Measurements from ENCODE around the gene RCBTB2.

RCBTB2 gene

DNA sequence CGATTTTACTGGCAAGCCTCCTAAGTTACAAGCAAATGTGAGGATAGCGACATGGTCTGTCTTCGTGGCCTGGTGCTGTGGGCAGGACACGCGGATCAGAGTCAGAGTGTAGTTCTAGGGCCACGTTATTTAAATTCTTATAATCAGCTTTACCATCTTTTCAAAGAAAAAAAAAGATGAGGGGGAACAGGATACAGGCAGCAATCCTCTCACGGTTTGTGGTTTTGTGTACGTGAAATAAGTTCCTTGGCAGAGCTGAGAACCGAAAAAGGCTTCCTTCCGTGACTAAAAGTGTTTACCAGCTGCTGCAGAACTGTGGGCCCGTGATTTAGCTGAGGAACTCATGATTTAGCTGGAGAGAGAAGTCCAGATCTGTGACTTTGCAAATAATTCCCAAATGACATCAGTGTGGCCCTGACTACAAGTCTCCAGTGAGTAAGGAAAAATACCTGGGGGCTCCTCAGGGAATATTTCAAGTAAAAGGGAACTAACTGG, 27.2 kb downstream of the RCBTB2 start:
- TF ChIP-seq, protein P1, sequence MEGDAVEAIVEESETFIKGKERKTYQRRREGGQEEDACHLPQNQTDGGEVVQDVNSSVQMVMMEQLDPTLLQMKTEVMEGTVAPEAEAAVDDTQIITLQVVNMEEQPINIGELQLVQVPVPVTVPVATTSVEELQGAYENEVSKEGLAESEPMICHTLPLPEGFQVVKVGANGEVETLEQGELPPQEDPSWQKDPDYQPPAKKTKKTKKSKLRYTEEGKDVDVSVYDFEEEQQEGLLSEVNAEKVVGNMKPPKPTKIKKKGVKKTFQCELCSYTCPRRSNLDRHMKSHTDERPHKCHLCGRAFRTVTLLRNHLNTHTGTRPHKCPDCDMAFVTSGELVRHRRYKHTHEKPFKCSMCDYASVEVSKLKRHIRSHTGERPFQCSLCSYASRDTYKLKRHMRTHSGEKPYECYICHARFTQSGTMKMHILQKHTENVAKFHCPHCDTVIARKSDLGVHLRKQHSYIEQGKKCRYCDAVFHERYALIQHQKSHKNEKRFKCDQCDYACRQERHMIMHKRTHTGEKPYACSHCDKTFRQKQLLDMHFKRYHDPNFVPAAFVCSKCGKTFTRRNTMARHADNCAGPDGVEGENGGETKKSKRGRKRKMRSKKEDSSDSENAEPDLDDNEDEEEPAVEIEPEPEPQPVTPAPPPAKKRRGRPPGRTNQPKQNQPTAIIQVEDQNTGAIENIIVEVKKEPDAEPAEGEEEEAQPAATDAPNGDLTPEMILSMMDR (IDR thresholded peaks at IDR 0.05; ENCODE audit: unreplicated experiment in 3 of 3): no peak
- H3K4me3 Mint-ChIP-seq: no peak overlapping the region
- H3K27me3 Mint-ChIP-seq (ENCODE audit: low read depth): no peaks in the 10 kb centered on the region
- peak overlapping the region in 1 of 3 experiments; percentile 2 for H3K27ac Mint-ChIP-seq
- no peaks in the 10 kb centered on the region for H3K9me3 Mint-ChIP-seq
- H3K36me3 Mint-ChIP-seq (ENCODE audit: low read depth): peaks cover 62% of the 10 kb centered on the region
- H3K4me1 Mint-ChIP-seq: no peaks in the 10 kb centered on the region

GRCh38 chr13:48505012-48505411, 27.9 kb downstream of the RCBTB2 start:
- Mint-ChIP-seq H3K4me1 (no peaks in the 10 kb centered on the region), H3K36me3 (ENCODE audit: low read depth) (peaks cover 63% of the 10 kb centered on the region), H3K27me3 (ENCODE audit: low read depth) (no peaks in the 10 kb centered on the region), H3K9me3 (no peaks in the 10 kb centered on the region), H3K27ac (no peak overlapping the region), H3K4me3 (no peak overlapping the region)
- TF ChIP-seq, protein P1 (IDR thresholded peaks at IDR 0.05; ENCODE audit: unreplicated experiment in 3 of 3): no peak

GRCh38 chr13:48504606-48505005, 28.3 kb downstream of the RCBTB2 start:
- TF ChIP-seq, protein P1 (IDR thresholded peaks at IDR 0.05; ENCODE audit: unreplicated experiment in 3 of 3): no peak
- no peaks in the 10 kb centered on the region for H3K4me1 Mint-ChIP-seq
- peaks cover 64% of the 10 kb centered on the region for H3K36me3 Mint-ChIP-seq (ENCODE audit: low read depth)
- H3K27ac Mint-ChIP-seq: no peak overlapping the region
- H3K27me3 Mint-ChIP-seq (ENCODE audit: low read depth): no peaks in the 10 kb centered on the region
- no peak overlapping the region for H3K4me3 Mint-ChIP-seq
- H3K9me3 Mint-ChIP-seq: no peaks in the 10 kb centered on the region

DNA sequence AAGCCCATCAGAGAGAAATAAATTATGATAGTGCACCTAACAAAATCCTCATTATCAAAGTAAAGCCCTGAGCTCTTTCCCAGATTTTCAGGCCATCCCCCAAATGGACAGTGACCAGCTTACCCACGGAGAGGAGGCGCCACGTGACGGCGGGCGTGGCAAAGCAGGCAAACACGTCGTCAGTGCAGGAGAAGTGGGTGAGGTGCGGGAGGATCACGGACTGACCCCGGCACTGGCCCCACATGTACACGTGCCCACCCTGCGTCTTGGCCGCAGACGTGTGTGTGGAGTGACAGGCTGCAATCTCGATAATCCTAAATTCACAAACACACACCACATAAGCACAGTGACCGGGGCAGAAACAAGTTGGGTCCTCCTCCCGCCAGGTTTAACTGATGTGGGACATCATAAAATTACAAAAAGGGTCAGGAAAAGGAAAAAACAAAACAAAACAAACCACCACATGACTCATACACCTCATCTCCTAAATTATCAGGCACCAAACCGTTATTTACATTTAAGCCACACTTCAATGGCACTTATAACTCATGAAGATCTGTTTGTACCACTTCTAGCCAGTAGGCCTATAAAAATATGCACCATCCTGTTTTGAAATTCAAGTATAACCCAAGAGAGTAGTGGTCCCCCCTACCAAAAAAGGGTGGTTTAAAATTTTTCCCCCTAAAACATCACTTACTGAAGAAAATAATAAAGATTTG, 30.1 kb downstream of the RCBTB2 start:
- Mint-ChIP-seq H3K9me3 (no peaks in the 10 kb centered on the region), H3K27ac (no peak overlapping the region), H3K36me3 (ENCODE audit: low read depth) (peaks cover 72% of the 10 kb centered on the region), H3K4me1 (no peaks in the 10 kb centered on the region), H3K27me3 (ENCODE audit: low read depth) (no peaks in the 10 kb centered on the region), H3K4me3 (no peak overlapping the region)
- TF ChIP-seq, protein P1 (IDR thresholded peaks at IDR 0.05; ENCODE audit: unreplicated experiment in 3 of 3): no peak

DNA sequence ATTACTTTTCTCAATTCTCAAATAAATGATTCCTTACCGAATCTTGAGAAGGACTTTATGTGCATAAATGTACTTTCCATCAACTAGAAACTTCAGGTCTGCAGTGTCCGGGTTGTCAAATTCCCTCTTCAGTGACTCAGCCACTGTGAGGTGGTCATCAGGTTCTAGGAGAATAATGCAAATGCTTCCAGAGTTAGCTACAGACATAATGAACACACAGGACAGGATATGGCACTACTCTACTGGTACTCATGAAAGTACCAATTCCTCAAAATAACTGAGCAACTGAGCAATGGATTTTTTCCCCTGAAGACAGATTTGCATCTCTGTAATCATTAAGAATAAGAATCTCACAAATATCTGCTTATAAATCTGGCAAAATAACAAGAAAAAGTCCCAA, 31.2 kb downstream of the RCBTB2 start:
- TF ChIP-seq, protein P1 (IDR thresholded peaks at IDR 0.05; ENCODE audit: unreplicated experiment in 3 of 3): no peak
- Mint-ChIP-seq H3K4me1 (no peaks in the 10 kb centered on the region), H3K27me3 (ENCODE audit: low read depth) (no peaks in the 10 kb centered on the region), H3K9me3 (no peaks in the 10 kb centered on the region), H3K4me3 (no peak overlapping the region), H3K27ac (no peak overlapping the region), H3K36me3 (ENCODE audit: low read depth) (peaks cover 72% of the 10 kb centered on the region)

- no peaks in the 10 kb centered on the region for H3K4me1 Mint-ChIP-seq
Measured at GRCh38 chr13:48500652-48501197, 32.2 kb downstream of the RCBTB2 start.

More at GRCh38 chr13:48500652-48501197, 32.2 kb downstream of the RCBTB2 start:
- Mint-ChIP-seq H3K27me3 (ENCODE audit: low read depth) (no peaks in the 10 kb centered on the region), H3K4me3 (no peak overlapping the region), H3K9me3 (no peaks in the 10 kb centered on the region), H3K27ac (no peak overlapping the region), H3K36me3 (ENCODE audit: low read depth) (peaks cover 63% of the 10 kb centered on the region)
- TF ChIP-seq, protein P1 (IDR thresholded peaks at IDR 0.05; ENCODE audit: unreplicated experiment in 3 of 3): no peak

Data from nephron (organoid).